Endothelial cell of umbilical vein (primary cell): ENCODE measurements around the gene TREX2. TPM values are rescaled to one million over a fixed set of nuclear protein-coding genes. Genes with fewer than 3 reads are reported as not detected.

Source experiments
- BruUV-seq: library from RNA; stranded (reverse); fragments of 400-500 nt; replicated peaks from 2 replicates; lab custom pipeline; 2021; lab: Mats Ljungman, UMichigan
- CTCF ChIA-PET: fragments of 300-600, 350-600 bp; sonication (Branson Sonifier 250); formaldehyde crosslinking; loops from one replicate; lab custom pipeline; 2021; ENCODE audit warnings: antibody characterized with exemption, inconsistent platforms; lab: Charles Lee
- POLR2A ChIA-PET: fragments of 300-600, 350-600 bp; sonication (Branson Sonifier 250); formaldehyde crosslinking; loops from one replicate; lab custom pipeline; 2021; ENCODE audit warnings: antibody characterized with exemption, inconsistent platforms; lab: Charles Lee
- DNase-seq: peaks from one replicate; pipeline ENCODE4 v3.0.0-alpha.2; 2011; ENCODE audit warnings: low read depth, low spot score
- FAIRE-seq: peaks from 2 replicates; lab custom pipeline; 2011; peaks lifted over from hg19 to GRCh38; lab: Jason Lieb, UNC
- H2AFZ ChIP-seq: 2 replicates; pipeline ENCODE4 v1.6.0; 2012; ENCODE audit warnings: low read depth, low read length, control low read depth, inconsistent platforms
- H3K27ac ChIP-seq: 2 replicates; pipeline ENCODE4 v1.5.1; 2011; ENCODE audit warnings: low read depth, mild to moderate bottlenecking, control low read depth, low read length, moderate library complexity; ENCODE audit not compliant: insufficient read depth
- H3K27me3 ChIP-seq, 2 experiments: 2 replicates each; pipeline versions ENCODE4 v1.6.0 to v1.6.1; 2011; ENCODE audit warnings: low read length in 2 of 2, mixed read lengths in 1 of 2; ENCODE audit not compliant: control insufficient read depth in 2 of 2, insufficient read depth in 2 of 2
- H3K36me3 ChIP-seq, 2 experiments: 2 replicates in 1 of 2; 3 replicates in 1 of 2; pipeline ENCODE4 v1.5.1; 2011; ENCODE audit warnings: low read length in 2 of 2, mild to moderate bottlenecking in 1 of 2, moderate library complexity in 1 of 2; ENCODE audit not compliant: control insufficient read depth in 2 of 2, insufficient read depth in 2 of 2; ENCODE audit errors: extremely low read depth in 1 of 2
- H3K4me1 ChIP-seq: 3 replicates; pipeline ENCODE4 v1.5.1; 2011; ENCODE audit warnings: mild to moderate bottlenecking, low read length; ENCODE audit not compliant: control insufficient read depth, insufficient read depth; ENCODE audit errors: extremely low read depth
- H3K4me2 ChIP-seq: 2 replicates; pipeline ENCODE4 v1.6.1; 2011; ENCODE audit warnings: low read length, control low read depth, mixed read lengths; ENCODE audit not compliant: insufficient read depth
- H3K4me3 ChIP-seq, 3 experiments: fragments of 200-600 bp in 1 of 3; sonication (generic), shearing (Covaris generic) in 1 of 3; replicated peaks in 1 of 3; 2 replicates each; pipeline ENCODE4 v1.5.1; 2011 to 2016; ENCODE audit warnings: control low read depth in 3 of 3, low read length in 3 of 3, mild to moderate bottlenecking in 2 of 3, inconsistent platforms in 1 of 3, low read depth in 1 of 3, moderate library complexity in 1 of 3; ENCODE audit not compliant: insufficient read depth in 1 of 3
- H3K79me2 ChIP-seq: 2 replicates; pipeline ENCODE4 v1.6.0; 2012; ENCODE audit warnings: low read length, inconsistent platforms; ENCODE audit not compliant: control insufficient read depth, insufficient read depth
- H3K9ac ChIP-seq: replicated peaks from 2 replicates; pipeline ENCODE3; 2011; ENCODE audit warnings: low read length, control low read depth; ENCODE audit not compliant: insufficient read depth; ENCODE audit errors: extremely low read depth
- H3K9me1 ChIP-seq: replicated peaks from 3 replicates; pipeline ENCODE4 v1.6.0; 2011; ENCODE audit warnings: mild to moderate bottlenecking, low read length; ENCODE audit not compliant: control insufficient read depth, insufficient read depth; ENCODE audit errors: extremely low read depth
- H3K9me3 ChIP-seq: replicated peaks from 2 replicates; pipeline ENCODE4 v1.5.1; 2012; ENCODE audit warnings: low read length, inconsistent platforms; ENCODE audit not compliant: control insufficient read depth, insufficient read depth
- H4K20me1 ChIP-seq: replicated peaks from 2 replicates; pipeline ENCODE3; 2011; ENCODE audit warnings: mild to moderate bottlenecking, low read length; ENCODE audit not compliant: control insufficient read depth, insufficient read depth; ENCODE audit errors: extremely low read depth
- CTCF ChIP-seq, 2 donors: IDR thresholded peaks; 1 replicate in 1 of 2; 2 replicates in 1 of 2; pipeline ENCODE4 v1.5.1; 2011; ENCODE audit warnings: low read length in 2 of 2, mild to moderate bottlenecking in 2 of 2, moderate library complexity in 2 of 2, control low read depth in 1 of 2, inconsistent platforms in 1 of 2, low read depth in 1 of 2; ENCODE audit not compliant: insufficient read depth in 1 of 2; ENCODE audit errors: extremely low read depth in 1 of 2
- EZH2 ChIP-seq: IDR thresholded peaks from 2 replicates; pipeline ENCODE4 v1.6.1; 2012; ENCODE audit warnings: borderline replicate concordance, low read depth, mild to moderate bottlenecking, moderate library complexity, low read length, inconsistent platforms; ENCODE audit not compliant: severe bottlenecking
- FOS ChIP-seq: IDR thresholded peaks from 2 replicates; pipeline ENCODE4 v1.6.1; 2011; ENCODE audit warnings: mild to moderate bottlenecking, low read length, moderate library complexity, borderline replicate concordance; ENCODE audit not compliant: insufficient read depth
- GATA2 ChIP-seq: IDR thresholded peaks from 2 replicates; pipeline ENCODE4 v1.7.0; 2011; ENCODE audit warnings: low read depth, mild to moderate bottlenecking, moderate library complexity, mixed read lengths, low read length; ENCODE audit not compliant: insufficient read length, insufficient read depth
- JUN ChIP-seq: IDR thresholded peaks from 2 replicates; pipeline ENCODE4 v1.6.1; 2011; ENCODE audit warnings: borderline replicate concordance, low read depth; ENCODE audit not compliant: insufficient read length, insufficient read depth
- MAX ChIP-seq: IDR thresholded peaks from 2 replicates; pipeline ENCODE4 v1.6.1; 2011; ENCODE audit not compliant: insufficient read depth, insufficient read length
- MYC ChIP-seq: IDR thresholded peaks from one replicate; pipeline ENCODE4 v1.6.1; 2011; ENCODE audit warnings: mild to moderate bottlenecking, low read depth, low read length
- POLR2A ChIP-seq: IDR thresholded peaks from 2 replicates; pipeline ENCODE4 v1.6.1; 2012; ENCODE audit warnings: low read depth, mild to moderate bottlenecking, control low read depth, low read length
- POLR2AphosphoS5 ChIP-seq: IDR thresholded peaks from 2 replicates; pipeline ENCODE4 v1.6.1; 2012; ENCODE audit warnings: low read depth, mild to moderate bottlenecking, control low read depth, low read length, moderate library complexity; ENCODE audit not compliant: insufficient read depth
- dilution Hi-C: fragments of 300-500 bp; cut with MboI; formaldehyde crosslinking; loops from one replicate; pipeline ENCODE4 v1.15.0; 2019; ENCODE audit warnings: low sequenced_read_pairs; ENCODE audit not compliant: extremely low pct_ligation_motif_present
- intact Hi-C: fragments of 100-400 bp; cut with micrococcal nuclease; formaldehyde crosslinking; loops from one replicate; pipeline ENCODE4 v1.10.0; 2022
- polyA plus RNA-seq, 4 experiments: library from polyadenylated mRNA; depleted of rRNA in 3 of 4; stranded (reverse) in 3 of 4; unstranded in 1 of 4; fragments of >200 nt; gene quantifications; 2 replicates each; pipeline versions ENCODE4 v1.2.1 to v1.2.3, GENCODE V29; 2011 to 2012; ENCODE audit warnings: missing spikeins in 1 of 4
- total RNA-seq: library from RNA; stranded (reverse); gene quantifications from 2 replicates; pipeline ENCODE4 v1.2.3, GENCODE V29; 2021

TREX2 gene
- total and polyA plus RNA-seq, 2 donors (not counting 3 experiments of a cell fraction or from before 2014, with no cell fraction given): 0.82 to 0.99 TPM

- dilution Hi-C loops: no loop called here
Measured at GRCh38 chrX:153471663-153472280, 25.9 kb upstream of the TREX2 start.

More at GRCh38 chrX:153471663-153472280, 25.9 kb upstream of the TREX2 start:
- Histone ChIP-seq H3K27me3 (no peaks in the 10 kb centered on the region), H3K4me2 (no peak overlapping the region), H3K9me1 (no peaks in the 10 kb centered on the region), H3K9me3 (no peaks in the 10 kb centered on the region), H2AFZ (no peak overlapping the region), H3K9ac (no peak overlapping the region), H3K27ac (no peak overlapping the region), H3K36me3 (no peaks in the 10 kb centered on the region), H3K79me2 (peaks cover 4% of the 10 kb centered on the region), H4K20me1 (no peaks in the 10 kb centered on the region), H3K4me1 (peaks cover 24% of the 10 kb centered on the region), H3K4me3 (no peak overlapping the region)
- POLR2A ChIA-PET: interaction anchor here (1.0 to 2.2 kb wide), 2 partner anchors 20 to 24 kb away, joined by 7 to 9 read pairs; partner anchors contain the start of gene BGN
- CTCF ChIA-PET: interaction anchor here (1.3 to 6.8 kb wide), 7 partner anchors 11 to 530 kb away, joined by 4 to 189 read pairs (median 23); partner anchors contain the start of gene BGN
- no TSS peak for BruUV-seq
- no peak for DNase-seq
- FAIRE-seq: no peak
- intact Hi-C loops: loop anchor here (1.0 kb wide), 1 partner anchor 24 kb away; no protein-coding TSS in a partner anchor
- TF ChIP-seq JUN (no peak), EZH2 (no peak), MAX (no peak), CTCF (IDR thresholded peaks at IDR 0.05; ENCODE audit: extremely low read depth in 1 of 2, insufficient read depth in 1 of 2, low read depth in 1 of 2, low read length in 2 of 2) (no peak), MYC (no peak), POLR2AphosphoS5 (no peak), GATA2 (no peak), POLR2A (no peak), FOS (no peak)
